GM12873 (cell line): ENCODE data around the gene OTOP2.

Experiments used
- TF ChIP-seq, protein P1 (sequence below): IDR thresholded peaks from 2 replicates; pipeline ENCODE4 v1.5.1; 2012; ENCODE audit warnings: low read depth, mild to moderate bottlenecking, moderate library complexity, low read length, control low read depth; ENCODE audit not compliant: insufficient read depth; ENCODE audit errors: missing control alignments

The OTOP2 gene

DNA sequence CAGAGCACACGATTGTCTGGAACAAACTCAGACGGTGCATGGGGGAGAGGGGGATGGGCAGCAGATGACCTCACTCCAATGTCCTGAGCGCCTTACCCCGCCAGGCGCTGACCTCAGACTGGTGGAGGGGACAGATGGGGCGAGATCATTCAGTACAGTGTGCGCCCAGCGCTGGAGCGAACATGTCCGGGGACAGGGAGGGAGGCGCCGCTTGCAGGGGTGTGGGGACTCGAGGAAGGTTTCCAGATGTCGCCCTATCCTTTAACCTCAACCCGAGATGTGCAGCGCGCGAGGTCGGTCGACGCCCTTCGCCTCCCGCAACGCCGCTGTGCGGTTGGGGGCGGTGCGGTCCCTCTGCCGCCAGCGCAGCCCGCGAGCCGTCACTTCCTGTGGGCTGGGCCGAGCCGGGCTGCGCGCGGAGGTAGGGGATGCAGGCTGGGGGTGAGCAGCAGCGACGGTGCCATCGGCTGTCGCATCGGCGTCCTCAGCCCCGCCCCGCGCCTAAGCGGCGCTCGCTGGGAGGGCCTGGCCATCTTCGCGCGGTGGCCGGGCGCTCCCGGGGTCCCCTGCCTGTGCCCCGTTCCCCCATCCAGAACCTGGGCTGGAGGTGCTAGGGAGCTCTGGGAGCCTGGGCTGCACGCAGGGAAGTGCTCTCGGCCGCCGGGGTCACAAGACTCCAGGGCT is 58.0 kb downstream of the OTOP2 start:
- TF ChIP-seq, protein P1, sequence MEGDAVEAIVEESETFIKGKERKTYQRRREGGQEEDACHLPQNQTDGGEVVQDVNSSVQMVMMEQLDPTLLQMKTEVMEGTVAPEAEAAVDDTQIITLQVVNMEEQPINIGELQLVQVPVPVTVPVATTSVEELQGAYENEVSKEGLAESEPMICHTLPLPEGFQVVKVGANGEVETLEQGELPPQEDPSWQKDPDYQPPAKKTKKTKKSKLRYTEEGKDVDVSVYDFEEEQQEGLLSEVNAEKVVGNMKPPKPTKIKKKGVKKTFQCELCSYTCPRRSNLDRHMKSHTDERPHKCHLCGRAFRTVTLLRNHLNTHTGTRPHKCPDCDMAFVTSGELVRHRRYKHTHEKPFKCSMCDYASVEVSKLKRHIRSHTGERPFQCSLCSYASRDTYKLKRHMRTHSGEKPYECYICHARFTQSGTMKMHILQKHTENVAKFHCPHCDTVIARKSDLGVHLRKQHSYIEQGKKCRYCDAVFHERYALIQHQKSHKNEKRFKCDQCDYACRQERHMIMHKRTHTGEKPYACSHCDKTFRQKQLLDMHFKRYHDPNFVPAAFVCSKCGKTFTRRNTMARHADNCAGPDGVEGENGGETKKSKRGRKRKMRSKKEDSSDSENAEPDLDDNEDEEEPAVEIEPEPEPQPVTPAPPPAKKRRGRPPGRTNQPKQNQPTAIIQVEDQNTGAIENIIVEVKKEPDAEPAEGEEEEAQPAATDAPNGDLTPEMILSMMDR: no peak
